Fibroblast of skin of right quadriceps (primary cell): Measurements from ENCODE around the gene BTAF1.
"Not testable (repeated sequence)": the region's sequence is repeated elsewhere in the genome, so short reads cannot be mapped to it uniquely, and the experiment has no call there.

ENCODE experiments used
- DNase-seq: peaks from one replicate; pipeline ENCODE4 v3.0.0-alpha.2; 2013

Gene BTAF1

GRCh38 chr10:91980319-91980718, 56.7 kb downstream of the BTAF1 start:
- DNase-seq, result no peak

GRCh38 chr10:91983416-91983815, 59.8 kb downstream of the BTAF1 start:
- DNase-seq, result no peak

DNA sequence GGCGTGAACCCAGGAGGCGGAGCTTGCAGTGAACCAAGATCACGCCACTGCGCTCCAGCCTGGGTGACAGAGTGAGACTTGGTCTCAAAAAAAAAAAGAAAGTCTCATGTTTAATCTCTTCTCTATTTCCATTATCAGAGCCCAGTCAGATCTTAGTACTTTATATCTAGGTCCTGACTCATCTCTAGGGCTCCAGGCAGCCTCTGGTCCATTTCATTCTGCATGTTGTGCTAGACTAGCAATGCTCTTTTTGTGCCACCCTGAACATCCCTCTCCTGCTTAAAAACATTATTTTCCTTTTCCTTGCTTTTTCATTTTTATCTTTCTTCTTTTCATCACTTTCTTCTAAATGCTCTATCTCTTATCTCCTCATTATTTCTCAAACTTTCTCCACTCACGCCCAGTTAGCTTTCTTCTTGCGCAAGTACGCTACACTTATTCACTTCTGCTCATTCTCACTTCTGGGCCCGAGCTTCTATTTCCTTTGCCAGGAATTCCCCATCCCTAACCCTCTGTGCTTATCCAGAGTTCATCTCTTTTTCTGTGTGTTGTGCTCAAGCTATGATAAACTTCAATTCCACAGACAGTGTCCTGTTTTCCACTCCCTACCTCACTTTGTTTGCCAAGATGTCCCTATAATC, 63.9 kb downstream of the BTAF1 start:
- DNase-seq, result no peak

DNA sequence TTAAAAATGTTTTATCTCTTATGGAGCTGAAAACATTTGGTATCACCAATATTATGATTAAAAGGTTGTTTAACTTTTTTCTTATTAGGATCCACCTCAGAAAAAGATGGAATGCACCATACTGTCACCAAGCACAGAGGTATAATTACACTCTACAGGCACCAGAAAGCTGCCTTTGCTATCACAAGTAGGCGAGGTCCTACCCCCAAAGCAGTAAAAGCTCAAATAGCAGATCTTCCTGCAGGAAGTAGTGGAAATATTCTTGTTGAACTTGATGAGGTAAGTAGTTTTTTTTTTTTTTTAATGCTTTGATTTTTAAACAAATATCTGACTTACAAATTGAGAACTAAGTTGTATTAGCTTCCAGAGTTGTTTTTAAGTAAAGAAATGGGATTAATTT, 68.5 kb downstream of the BTAF1 start:
- no peak for DNase-seq

- no peak for DNase-seq
Measured at GRCh38 chr10:91996266-91996665, 72.7 kb downstream of the BTAF1 start.

GRCh38 chr10:92001581-92001980, 78.0 kb downstream of the BTAF1 start:
- DNase-seq, result no peak

GRCh38 chr10:92001995-92002394, 78.4 kb downstream of the BTAF1 start:
- no peak for DNase-seq

GRCh38 chr10:92003258-92003657, 79.7 kb downstream of the BTAF1 start:
- DNase-seq, result no peak

DNA sequence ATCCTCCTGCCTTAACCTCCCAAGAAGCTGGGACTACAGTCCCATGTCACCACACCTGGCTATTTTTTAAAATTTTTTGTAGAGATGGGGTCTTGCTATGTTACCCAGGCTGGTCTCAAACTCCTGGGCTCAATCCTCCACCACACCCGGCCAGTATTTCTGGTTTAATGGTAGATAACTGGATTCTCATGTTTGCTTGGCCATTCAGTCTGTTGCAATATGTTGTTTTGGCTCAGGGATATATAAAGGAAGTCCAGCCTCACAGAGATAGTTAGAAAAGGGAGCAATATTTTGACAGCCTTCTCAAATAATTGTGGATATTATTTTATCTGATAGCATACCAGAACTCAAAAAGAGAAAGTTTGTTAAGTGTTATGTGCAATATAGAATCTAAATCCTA, 82.4 kb downstream of the BTAF1 start:
- DNase-seq, result no peak

- no peak for DNase-seq
Measured at GRCh38 chr10:92009445-92009844, 85.9 kb downstream of the BTAF1 start.

GRCh38 chr10:92010047-92010735, 86.6 kb downstream of the BTAF1 start:
- DNase-seq, result no peak

- DNase-seq, result peak; percentile 59
Measured at GRCh38 chr10:92011560-92012214, 88.1 kb downstream of the BTAF1 start.

DNA sequence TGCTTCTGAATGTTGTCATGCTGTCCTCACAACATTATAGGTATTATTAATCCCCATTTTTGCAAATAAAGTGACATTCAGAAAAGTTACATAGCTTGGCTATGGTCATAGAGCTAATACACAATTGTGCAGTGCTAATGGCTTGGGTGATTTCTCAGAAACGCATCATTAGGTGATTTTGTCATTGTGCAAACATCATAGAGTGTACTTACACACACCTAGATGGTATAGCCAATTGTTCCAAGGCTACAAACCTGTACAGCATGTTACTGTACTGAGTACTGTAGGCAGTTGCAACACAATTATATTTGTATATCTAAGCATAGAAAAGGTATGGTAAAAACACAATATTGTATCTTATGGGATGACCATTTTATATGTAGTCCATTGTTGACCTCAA, 91.0 kb downstream of the BTAF1 start:
- DNase-seq, result no peak

- no peak for DNase-seq
Measured at GRCh38 chr10:92024700-92025099, 101.1 kb downstream of the BTAF1 start.

GRCh38 chr10:92025340-92025739, 101.8 kb downstream of the BTAF1 start:
- DNase-seq, result not testable (repeated sequence)

- no peak for DNase-seq
Measured at GRCh38 chr10:92027141-92027540, 103.6 kb downstream of the BTAF1 start.

DNA sequence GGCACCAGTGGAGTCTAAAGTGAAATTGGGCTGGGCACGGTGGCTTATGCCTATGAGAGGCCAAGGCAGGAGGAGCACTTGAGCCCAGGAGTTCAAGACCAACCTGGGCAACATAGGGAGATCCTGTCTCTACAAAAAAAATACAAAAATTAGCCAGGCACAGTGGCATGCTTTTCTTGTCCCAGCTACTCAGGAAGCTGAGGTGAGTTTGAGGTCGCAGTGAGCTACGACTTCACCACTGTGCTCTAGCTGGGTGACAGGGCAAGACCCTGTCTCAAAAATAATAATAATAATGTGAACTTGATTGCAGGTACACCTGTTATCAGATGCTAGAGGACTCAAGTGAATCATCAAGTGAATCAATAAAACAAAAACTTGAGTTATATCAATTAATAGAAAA, 108.0 kb downstream of the BTAF1 start:
- no peak for DNase-seq

DNA sequence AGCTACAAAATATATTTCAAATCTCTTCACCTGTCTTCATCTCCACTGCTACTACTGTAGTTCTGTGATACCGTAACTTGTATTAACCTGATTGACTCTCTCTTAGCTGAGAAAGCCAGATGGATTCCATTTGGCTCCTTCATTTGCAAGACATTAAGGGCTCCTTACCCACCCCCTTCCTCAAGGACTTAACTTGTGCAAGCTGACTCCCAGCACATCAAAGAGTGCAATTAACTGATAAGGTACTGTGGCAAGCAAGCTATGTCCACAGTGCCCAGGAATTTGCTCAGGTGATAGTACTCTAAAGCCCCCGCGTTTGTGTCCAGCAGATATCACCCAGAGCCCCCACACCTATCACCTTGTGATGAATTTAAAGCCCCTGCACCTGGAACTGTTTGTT, 109.5 kb downstream of the BTAF1 start:
- DNase-seq, result not testable (repeated sequence)

DNA sequence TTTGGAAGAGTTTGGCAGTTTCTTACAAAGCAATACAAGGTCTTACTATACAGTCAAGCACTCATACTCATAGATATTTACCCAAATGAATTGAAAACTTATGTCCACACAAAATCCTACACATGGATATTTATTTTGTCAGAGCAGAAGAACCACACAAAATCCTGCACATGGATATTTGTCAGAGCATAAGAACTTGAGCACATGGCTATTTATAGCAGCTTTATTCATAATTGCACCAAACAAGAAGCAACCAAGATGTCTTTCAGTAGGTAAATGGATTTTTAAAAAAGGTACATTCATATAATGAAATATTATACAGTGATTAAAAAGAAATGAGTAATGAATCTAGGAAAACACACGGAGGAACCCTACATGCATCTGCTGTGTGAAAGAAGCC, 115.4 kb downstream of the BTAF1 start:
- no peak for DNase-seq

DNA sequence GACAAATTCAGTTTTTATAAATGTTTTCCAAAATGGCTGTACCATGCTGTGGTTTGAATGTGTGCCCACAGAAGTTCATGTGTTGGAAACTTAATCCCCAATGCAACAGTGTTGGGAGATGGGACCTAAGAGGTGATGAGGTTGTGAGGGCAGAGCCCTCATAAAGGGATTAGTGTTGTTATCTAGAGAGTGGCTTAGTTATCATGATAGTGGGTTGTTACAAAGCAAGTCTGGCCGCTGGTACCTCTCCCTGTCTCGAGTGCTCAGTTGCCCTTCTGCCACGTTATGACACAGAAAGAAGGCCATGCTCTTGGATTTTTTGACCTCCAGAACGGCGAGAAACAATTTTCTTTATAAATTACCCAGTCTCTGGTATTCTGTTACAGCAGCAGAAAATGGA, 119.0 kb downstream of the BTAF1 start:
- DNase-seq, result no peak

GRCh38 chr10:92045641-92046106, 122.1 kb downstream of the BTAF1 start:
- DNase-seq, result no peak

- no peak for DNase-seq
Measured at GRCh38 chr10:92047215-92047614, 123.6 kb downstream of the BTAF1 start.

- no peak for DNase-seq
Measured at GRCh38 chr10:92052088-92052487, 128.5 kb downstream of the BTAF1 start.

DNA sequence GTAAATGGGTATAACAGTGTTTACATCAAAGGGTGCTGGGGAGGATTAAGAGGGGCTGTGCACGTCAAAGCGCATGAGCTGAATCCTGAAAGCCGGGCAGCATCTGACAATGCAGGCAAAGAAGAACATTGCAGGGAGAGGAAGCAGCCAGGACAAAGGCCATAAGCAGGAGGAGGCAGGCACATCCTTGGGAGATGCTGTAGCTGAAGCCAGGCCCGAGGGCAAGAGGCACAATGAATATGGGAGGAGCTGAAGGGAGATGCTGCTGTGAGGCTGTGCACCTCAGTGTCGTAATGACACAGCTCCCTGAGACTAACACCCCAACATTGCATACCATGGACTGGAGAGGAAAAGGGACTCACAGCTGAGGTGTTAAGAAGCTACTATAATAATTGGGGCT, 129.2 kb downstream of the BTAF1 start:
- DNase-seq, result no peak
